Fibroblast of villous mesenchyme (primary cell): ENCODE measurements around the gene RPL18A. TPM values are rescaled to one million over a fixed set of nuclear protein-coding genes. Genes with fewer than 3 reads are reported as not detected.

Experiments used
- DNase-seq: peaks from one replicate; pipeline ENCODE4 v3.0.0-alpha.2; 2010; ENCODE audit warnings: low read depth
- H3K4me3 ChIP-seq: 2 replicates; pipeline ENCODE4 v1.5.1; 2011; ENCODE audit warnings: low read depth, mild to moderate bottlenecking, low read length
- total RNA-seq: library from RNA; depleted of rRNA; stranded (reverse); fragments of >200 nt; gene quantifications from 2 replicates; pipeline ENCODE4 v1.2.3, GENCODE V29; 2012
- TF ChIP-seq, protein P1 (sequence below): IDR thresholded peaks from 2 replicates; pipeline ENCODE4 v1.5.1; 2012; ENCODE audit warnings: low read depth, mild to moderate bottlenecking, low read length; ENCODE audit not compliant: insufficient read depth

The RPL18A gene
- total RNA-seq, 1 donor: 686 TPM

DNA sequence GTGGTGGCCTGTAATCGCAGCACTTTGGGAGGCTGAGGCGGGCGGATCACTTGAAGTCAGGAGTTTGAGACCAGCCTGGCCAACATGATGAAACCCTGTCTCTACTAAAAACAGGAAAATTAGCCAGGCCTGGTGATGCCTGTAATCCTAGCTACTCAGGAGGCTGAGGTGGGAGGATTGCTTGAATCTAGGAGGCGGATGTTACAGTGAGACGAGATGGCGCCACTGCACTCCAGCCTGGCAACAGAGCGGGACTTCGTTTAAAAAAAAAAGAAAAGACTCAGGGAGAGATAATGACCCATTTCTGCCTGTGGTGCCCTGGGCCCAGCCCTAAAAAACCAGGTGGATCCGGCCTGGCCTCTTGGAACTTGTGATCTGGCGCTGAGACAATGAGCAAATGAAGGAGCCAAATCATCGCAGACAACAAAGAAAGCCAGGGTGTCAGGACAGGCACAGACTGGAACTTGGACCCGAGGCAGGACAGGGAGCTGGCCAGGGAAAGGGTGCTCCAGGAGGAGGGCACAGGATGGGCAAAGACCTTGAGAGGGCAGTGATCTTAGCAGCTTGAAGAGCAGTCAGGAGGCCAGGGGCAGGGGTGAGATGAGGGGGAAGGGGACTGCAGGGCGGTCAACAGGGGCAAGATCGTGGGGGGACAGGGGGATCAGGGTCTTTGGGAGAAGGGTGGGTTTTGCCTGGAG is 11.0 kb upstream of the RPL18A start:
- TF ChIP-seq, protein P1, sequence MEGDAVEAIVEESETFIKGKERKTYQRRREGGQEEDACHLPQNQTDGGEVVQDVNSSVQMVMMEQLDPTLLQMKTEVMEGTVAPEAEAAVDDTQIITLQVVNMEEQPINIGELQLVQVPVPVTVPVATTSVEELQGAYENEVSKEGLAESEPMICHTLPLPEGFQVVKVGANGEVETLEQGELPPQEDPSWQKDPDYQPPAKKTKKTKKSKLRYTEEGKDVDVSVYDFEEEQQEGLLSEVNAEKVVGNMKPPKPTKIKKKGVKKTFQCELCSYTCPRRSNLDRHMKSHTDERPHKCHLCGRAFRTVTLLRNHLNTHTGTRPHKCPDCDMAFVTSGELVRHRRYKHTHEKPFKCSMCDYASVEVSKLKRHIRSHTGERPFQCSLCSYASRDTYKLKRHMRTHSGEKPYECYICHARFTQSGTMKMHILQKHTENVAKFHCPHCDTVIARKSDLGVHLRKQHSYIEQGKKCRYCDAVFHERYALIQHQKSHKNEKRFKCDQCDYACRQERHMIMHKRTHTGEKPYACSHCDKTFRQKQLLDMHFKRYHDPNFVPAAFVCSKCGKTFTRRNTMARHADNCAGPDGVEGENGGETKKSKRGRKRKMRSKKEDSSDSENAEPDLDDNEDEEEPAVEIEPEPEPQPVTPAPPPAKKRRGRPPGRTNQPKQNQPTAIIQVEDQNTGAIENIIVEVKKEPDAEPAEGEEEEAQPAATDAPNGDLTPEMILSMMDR: no peak
- H3K4me3 ChIP-seq: no peak overlapping the region
- no peak for DNase-seq

GRCh38 chr19:17854061-17854460 is 5.6 kb upstream of the RPL18A start:
- TF ChIP-seq, protein P1: no peak
- DNase-seq: no peak

GRCh38 chr19:17855280-17856152 is 4.2 kb upstream of the RPL18A start:
- DNase-seq: peak; percentile 65
- TF ChIP-seq, protein P1: peak; percentile 97

More at GRCh38 chr19:17854061-17854460, 5.6 kb upstream of the RPL18A start:
- H3K4me3 ChIP-seq: no peak overlapping the region

GRCh38 chr19:17860331-17860992 is 752 bp downstream of the RPL18A start:
- TF ChIP-seq, protein P1: no peak
- peak overlapping the region; percentile 94 for H3K4me3 ChIP-seq
- no peak for DNase-seq

More at GRCh38 chr19:17855280-17856152, 4.2 kb upstream of the RPL18A start:
- H3K4me3 ChIP-seq: no peak overlapping the region

DNA sequence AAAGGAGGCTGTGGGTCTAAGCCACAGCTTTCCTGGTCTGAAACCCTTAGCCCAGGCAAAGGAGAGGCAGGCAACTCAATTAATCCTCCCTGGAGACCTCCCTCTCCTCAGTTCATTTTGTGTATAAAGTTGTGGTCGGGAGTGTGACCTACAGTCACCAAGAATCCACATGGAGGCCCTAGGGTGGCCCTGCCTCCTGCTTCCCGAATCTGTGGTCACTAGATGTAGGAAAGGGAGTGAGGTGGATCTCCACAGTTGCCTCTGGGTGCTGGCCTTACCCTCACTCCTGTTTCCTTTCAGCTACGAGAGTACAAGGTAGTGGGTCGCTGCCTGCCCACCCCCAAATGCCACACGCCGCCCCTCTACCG is 1.3 kb downstream of the RPL18A start:
- TF ChIP-seq, protein P1: no peak
- peak overlapping the region; percentile 94 for H3K4me3 ChIP-seq
- DNase-seq: no peak

DNA sequence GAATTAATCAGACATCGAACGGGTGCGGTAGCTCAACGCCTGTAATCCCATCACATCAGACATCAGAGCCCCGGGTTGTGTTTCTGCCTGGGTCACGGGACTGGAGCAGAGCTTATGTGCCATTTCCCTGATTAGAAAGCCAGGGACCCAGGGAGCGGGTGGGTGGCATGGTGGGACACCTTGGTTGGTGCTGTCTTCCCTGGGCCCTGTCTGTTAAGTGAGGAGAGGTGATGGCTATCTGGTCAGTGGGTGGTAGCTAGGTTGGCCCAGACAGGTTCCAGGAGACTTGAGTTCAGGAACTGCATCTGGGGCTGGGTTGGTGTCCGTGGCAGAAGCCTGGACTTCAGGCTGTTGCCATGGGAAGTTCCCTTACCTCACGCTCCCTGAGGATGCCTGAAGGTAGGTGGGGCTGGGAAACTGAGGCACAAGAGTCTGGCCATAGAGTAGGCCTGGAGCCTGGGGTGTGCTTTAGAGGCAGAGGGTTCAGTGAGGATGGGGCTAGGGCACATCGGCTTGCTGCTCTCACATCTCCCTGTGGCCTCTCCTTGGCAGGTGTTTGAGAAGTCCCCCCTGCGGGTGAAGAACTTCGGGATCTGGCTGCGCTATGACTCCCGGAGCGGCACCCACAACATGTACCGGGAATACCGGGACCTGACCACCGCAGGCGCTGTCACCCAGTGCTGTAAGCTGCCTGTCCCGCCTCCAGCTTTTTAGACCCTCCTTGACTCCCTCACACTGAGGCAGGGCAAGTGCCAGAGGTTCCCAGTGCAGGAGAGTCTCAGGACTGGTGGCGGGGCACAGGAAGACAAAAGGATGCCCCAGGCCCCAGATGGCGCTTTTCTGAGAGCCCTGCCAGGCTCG is 2.1 kb downstream of the RPL18A start:
- peak overlapping the region; percentile 94 for H3K4me3 ChIP-seq
- no peak for DNase-seq
- TF ChIP-seq, protein P1: no peak
